Activated CD4-positive, CD25-positive, alpha-beta regulatory T cell treated with anti-CD3 and anti-CD28 coated beads, Interleukin-2, amount 50 U/mL, for 72 hours (primary cell): ENCODE data around the gene PTPRG.

ENCODE experiments used
- DNase-seq: peaks from one replicate; pipeline ENCODE4 v3.0.0; 2021

Gene PTPRG

DNA sequence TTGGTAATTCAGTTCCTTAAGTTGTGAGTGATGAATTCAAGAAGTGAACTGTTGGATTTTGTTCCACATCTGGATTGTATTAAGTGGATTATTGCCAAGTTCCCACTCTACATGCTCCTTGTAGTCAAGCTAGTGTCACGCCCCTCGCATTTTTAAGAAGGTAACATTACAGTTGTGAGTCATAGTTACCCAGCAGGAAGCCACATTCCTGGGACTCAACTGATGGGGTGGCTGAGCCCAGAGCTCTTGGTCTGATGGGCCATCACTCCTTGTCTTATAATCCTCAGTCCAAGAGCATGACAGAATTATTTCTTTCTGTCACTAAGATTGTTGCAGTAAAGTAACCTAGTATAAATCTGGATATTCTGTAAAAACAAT lies 102.7 kb downstream of the PTPRG start:
- DNase-seq: no peak

DNA sequence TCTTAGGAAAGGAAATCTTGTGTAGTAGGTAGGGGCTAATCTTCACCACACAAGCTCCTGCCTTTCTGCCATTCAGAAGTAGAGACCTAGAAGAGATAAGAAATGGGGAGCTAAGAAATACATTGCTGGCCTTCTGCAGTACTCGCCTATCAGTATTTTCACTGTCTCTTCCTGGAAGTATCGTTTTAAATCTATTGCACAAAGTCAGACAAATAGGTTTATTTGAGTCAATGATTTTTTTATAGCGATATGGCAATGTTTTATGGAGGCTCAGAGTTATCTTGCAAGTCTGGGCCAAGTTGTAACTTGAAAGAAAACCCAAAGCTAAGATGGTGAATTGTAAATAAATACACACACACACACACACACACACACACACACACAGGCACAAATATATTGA lies 103.8 kb downstream of the PTPRG start:
- DNase-seq: no peak

DNA sequence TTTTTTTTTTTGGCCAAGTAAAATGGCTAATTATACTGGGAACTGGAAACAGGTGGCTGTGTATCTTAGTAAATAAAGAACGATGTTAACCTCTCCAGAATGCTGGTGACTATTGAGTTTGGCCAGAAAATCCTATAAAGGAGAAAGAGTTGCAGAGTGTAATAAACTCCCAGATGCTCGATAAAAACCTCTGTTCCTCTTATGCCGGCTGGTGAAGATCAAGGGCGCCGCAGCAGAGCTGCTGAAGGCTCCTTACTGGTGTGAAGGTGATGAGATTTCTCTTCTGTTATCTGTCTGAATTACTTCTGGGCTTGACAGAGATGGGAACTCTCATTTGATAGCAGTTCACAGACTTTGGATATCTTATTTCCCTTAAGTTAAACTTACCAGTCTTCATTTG lies 104.6 kb downstream of the PTPRG start:
- DNase-seq: no peak

DNA sequence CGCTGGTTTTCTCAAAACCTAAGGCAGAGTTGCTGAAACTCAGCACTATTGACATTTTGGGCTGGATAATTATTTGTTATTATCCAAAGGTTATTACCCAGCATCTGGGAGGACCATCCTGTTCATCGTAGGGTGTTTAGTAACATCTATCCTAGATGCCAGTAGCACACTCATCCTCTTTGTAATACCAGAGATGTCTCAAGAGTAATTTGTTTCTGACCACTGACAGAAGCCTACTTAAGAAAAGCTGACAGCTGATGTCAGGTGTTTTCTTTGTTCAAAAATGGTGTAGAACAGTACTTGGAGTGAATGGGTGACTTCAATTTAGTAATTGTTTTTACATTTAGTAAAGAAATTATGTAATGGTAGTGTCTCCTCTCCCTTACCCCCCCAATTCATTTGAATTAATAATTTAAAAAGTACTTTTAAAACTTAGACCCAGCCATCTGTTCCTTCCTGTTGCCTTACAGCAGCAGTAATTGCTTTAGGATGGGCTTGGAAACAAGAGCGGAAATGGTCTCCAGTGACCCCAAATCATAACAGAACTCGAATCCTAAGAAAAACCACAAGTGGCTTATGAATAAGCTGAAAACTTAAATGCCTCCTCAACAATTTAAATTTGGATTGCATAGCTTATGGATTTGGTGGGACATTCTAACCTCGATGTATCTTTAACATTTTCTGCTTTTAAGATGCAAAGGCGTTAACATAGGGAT lies 105.4 kb downstream of the PTPRG start:
- no peak for DNase-seq

DNA sequence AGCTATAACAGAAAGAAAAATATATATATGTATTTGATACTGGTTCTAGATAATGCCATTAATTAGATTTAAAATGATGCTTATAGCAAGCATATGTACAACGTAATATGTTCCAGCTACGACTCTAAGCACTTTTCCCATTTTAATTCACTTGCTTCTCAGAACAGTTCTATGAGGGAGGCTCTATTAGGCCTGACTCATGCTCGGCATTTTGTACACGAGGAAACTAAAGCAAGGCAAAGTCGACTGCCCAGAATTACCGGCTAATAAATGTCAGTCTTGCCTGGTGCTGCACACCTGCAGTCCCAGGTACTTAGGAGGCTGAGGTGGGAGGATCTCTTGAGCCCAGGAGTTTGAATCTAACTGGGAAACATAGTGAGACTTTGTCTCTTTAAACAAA lies 106.0 kb downstream of the PTPRG start:
- DNase-seq: no peak

DNA sequence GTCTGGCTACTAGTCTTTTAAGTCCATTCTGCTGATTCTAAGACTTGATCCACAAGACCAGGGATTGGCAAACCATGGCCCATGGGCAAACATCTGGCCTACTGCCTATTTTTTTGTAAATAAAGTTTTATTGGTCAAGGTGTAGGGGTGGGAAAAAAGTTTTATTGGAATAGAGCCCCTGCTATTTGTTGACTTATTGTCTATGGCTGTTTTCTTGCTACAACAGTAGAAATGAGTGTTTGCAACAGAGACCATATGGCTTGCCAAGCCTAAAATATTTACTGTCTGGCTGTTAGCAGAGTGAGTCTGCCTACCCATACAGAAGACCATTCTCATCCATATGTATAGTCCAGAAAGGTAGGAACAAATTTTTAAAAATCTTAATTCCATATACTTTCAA lies 106.4 kb downstream of the PTPRG start:
- no peak for DNase-seq

DNA sequence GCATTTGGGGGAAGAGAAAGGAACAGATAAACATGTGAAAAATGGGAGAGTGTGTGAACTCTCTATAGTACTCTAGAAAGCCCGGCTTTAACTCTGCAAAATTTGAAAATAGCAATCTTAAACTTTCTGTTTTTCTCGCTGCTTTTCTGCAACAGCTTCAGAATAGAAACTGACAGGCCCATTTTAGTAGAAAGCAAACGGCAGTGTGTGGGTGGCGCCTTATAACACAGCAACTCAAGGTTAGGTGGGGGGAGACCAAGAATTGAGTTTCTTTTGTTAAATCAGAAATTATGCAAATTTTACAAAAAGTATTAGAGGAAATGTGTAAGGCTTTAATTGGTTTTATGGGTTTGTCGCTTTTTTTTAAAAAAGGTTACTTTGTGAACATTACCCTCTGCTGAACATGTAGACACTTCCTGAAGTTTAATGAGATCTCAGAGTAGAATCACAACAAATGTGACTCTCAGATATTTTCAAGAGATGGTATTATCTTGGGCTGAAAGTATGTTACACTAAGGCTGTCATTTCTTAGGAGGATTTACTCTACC lies 107.0 kb downstream of the PTPRG start:
- no peak for DNase-seq

DNA sequence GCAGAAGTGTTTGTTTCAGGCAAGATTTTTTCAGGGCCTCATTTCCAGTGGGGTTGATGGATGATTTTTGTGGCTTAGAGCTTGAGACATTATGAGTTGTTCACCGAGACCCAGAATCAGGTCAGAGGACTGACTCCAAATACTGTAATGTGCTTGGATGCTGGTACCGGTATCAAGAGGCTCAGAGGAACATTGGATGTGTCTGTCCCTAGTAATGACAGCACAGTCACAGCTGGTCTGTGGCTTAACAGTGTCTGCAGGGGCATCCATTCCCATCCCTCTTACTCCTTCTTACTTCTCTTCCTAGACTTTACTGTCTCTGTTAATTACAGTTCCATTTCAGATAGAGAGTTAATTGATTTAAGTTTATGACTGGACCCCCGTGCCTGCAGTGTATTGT lies 107.8 kb downstream of the PTPRG start:
- no peak for DNase-seq

DNA sequence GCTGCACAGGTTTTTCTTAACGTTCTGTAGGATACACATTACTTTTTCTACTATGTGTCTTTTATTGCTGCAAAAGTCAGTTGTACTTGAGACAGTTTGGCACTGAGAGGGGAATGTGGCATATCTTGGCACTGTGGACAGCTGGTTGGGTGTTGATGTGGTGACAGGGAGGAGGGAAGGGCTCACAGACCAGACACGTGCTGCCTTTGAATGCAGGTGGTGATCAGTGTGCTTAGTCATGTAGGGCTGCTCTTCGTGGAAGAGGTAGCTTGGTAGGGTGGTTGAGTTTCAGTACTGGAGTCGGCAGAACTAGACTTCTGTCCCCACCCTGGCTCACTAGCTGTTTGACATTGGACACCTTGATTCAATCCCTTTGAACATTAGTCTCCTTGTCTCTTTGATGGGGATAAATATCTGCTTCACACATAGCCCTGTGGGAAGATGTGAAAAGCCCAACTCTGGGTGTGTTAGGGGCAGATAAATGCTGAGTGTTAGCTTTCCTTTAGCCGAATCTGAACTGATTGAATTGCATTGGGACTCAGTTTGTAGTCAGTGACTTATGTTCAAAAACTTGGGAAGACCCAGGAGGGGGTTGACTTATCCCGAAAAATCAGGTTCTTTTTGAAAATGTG lies 108.4 kb downstream of the PTPRG start:
- no peak for DNase-seq

DNA sequence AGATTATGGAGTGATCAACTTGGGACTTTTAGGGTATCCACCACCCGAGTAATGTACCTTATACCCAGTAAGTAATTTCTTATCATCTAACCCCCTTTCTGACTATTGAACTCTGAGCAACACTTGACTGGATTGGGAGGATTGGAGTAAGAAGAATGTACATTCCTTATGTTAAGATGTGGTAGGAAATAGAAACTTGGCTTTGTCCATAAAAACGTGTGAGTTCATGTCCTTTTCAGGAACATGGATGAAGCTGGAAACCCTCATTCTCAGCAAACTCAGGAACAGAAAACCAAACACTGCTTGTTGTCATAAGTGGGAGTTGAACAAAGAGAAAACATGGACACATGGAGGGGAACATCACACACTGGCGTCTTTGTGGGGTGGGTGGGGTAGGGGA lies 112.3 kb downstream of the PTPRG start:
- DNase-seq: no peak

DNA sequence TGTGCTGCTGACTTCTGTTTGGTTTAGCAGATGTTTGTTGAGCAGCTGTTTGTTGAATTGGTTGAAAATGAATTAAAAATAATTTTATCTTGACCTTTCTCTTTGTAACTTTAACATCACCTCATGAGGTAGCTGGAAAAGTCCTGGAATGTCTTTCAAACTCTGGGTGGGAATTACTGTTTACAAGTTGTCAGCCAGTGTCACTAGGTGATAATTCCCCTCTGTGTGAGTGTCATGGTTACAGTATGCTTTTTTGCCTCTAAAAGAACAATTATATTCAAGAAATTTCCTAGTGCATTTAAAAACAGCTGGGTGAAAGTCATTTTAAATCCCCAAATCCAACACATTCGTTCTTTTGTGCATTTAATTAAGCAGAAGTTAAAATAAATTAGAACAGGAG lies 113.2 kb downstream of the PTPRG start:
- DNase-seq: no peak

DNA sequence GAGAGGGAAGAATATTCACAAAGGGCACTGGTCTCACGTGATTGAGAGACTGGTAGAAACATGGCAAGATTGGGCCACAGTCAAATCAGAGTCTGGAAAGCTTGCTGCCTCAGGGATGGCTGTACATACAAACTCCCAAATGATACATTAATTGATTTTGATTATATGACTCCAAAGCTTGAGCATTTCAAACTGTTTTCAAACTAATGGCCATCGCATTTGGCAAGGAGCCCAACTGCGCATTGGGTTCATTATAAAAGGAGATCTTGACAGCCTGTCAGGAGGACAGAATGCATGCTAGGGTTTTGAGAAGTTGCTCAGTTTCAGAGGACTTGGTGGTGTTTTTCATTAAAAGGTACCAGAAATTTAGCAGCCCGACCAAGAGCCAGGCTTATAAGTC lies 117.7 kb downstream of the PTPRG start:
- no peak for DNase-seq

DNA sequence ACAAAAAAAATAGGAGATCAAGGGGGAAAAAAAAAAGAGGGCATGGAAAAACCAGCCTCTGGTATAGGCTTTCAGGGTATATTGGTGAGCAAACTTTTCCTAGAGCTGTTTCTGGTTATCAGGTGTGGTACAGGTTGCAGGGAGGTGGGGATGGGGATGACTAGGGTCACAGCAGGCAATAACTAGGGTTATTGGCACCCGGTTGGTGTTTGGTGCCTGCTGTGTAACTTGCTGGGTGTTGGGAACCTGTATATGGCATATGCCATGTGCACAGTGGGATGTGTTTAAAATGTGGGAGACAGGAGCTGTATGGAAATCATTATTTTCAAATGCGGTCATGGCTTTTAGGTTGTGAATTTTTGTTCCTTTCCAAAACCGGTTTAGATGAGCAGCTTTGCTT lies 119.2 kb downstream of the PTPRG start:
- DNase-seq: no peak

DNA sequence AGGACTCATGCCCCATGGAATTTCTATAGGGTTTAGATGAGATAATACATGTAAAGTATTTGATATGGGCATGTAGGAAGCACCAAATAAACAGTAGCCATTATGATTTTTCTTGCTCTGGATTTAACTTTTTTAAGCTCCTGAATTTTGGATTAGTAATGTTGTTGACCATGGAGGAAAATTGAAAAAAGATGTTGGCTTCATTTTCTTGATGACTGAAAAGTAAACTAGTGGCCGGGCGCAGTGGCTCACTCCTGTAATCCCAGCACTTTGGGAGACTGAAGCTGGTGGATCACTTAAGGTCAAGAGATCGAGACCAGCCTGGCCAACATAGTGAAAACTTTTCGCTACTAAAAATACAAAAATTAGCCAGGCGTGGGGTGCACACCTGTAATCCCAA lies 120.3 kb downstream of the PTPRG start:
- no peak for DNase-seq

DNA sequence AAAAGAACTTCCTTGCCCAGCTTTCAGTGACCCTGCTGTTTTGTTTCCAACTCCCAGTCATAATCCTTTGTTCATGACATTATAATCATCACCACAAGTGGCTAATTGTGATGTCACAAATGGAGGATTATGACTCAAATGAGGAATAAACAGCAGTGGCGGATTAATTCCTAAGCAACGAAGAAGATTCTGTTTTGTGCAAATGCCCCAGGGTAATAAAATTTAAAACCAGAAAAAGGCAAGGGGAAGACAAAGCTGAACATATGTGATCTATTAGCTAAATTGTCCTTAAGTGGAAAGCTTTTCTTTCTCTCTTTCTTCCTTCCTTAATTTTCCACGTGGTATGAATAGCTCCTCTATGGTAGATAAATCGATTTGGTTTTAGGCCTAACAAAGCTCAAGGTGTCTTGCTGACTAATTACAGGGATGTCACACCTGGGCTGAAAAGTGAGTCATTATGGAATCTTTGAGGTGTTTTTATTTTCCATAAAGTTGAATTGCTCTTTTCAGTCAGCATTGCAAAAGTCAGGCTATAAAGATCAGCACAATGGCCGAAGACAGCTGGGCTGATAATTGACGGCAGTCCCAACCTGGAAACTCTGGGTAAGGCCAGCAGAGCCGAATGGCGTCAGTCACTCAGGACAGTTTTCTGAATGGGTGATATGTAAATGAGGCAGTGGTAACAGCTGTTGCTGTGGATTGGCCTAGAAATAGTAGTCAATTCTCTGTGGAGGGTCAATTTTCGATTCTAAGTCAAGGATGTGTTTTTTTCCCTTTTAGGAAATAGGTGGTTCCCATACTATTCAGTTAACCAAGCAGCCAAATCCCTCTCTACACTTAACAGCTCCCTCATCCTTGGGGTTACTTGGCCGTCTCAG lies 121.5 kb downstream of the PTPRG start:
- DNase-seq: no peak

DNA sequence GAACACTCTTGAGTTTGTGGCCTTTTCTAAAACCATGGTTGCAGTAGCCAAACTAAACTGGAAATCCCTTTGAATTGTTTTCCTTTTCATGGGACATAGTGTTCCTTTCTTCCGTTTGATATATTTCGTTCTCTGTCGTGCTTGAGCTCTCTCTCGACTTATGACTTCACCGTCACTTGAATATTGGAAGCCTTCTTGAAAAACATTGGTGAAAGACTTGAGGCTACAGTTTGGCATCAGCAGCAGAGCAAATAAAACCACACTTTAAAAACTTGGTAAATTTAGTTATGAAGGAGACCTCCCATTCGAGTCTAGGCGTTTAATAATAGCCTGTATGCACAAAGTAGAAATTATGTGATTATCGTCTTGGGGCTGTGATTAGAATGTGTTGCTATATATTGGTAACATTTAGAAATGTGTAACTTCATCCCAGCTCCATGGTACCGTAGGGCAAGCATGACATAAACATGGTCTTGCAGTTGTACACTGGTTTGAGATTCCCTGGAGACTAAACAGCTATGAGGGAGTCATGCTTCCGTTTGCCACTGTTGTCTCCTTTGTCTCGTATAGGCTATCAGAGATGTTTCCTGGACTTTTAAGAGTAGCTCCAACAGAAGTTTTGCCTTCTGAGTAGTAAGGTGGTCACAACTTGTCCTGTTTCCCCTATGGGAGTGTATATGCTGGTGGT lies 122.3 kb downstream of the PTPRG start:
- DNase-seq: no peak

DNA sequence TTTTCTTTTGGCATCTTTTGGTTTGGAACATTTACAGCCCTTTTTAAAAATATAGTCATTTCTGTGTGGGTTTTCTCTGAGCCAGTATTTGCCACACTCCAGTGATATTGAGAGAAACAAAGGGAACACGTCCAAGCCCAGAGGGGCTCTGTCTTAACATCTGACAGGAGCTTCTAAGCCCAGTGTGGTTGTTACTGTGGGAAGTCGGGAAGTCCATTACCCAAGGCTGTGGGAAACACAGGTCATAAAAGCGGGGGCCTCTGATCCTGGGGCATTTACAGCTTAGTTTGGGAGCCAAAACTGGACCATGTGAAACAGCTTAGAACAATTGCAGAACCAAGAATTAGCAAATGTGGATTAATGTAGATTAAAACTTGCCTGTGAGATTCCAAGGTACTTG lies 123.0 kb downstream of the PTPRG start:
- DNase-seq: no peak

DNA sequence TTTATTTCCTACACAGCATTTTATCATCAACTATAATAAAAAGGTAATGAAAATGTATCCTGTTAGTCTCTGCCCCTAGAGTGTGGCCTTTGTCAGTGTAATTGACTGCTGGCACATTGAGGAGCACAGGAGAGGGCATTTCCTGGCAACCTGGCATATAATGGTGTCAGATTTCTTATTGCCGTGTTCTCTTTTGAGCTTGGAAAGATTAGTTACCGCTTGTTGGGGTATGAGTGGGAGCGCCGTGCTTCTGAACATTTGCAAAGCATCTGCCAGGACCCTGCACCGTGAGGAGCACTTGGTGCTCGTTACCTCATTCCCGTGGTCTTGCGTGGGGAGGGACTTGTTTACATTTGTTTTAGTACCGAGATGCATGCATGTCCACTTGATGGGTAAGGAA lies 124.4 kb downstream of the PTPRG start:
- no peak for DNase-seq

DNA sequence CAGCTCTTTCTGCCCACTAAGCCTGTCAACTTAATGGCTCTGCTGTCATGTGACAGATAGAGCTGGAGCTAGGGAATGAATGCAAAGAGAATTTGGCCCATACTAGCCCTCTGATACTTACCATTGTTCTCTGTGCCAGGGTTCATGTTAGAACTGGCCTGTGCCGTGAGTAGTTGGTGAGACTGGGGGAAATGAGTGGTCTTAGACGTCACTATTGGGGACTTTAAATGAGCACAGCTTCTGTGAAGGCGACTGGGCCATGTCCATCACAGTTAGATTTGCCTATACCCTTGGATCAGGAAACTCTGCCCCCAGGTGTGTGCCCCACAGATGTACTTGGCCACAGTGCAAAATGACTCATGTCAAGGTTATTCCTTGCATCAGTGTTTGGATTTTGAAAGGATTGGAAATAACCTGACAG lies 124.9 kb downstream of the PTPRG start:
- DNase-seq: no peak

DNA sequence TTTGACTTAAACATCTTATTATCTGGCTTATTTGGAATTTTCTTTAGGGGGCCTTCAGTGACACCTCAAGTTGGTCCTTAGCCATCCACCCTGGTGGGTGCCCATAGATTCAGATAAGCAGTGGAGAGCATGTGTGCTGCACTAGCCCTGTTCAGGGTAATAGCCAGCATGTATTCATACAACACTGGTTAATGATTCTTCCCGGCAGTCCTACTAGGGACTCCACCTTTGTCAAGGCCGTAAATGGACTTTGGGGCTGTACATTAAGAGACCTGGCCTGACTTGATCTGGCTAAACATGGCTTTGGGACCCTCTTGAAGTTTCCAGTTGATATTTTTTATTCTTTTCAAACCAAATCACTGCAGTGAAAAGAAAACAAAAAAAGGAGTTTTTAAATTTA lies 125.8 kb downstream of the PTPRG start:
- DNase-seq: no peak

DNA sequence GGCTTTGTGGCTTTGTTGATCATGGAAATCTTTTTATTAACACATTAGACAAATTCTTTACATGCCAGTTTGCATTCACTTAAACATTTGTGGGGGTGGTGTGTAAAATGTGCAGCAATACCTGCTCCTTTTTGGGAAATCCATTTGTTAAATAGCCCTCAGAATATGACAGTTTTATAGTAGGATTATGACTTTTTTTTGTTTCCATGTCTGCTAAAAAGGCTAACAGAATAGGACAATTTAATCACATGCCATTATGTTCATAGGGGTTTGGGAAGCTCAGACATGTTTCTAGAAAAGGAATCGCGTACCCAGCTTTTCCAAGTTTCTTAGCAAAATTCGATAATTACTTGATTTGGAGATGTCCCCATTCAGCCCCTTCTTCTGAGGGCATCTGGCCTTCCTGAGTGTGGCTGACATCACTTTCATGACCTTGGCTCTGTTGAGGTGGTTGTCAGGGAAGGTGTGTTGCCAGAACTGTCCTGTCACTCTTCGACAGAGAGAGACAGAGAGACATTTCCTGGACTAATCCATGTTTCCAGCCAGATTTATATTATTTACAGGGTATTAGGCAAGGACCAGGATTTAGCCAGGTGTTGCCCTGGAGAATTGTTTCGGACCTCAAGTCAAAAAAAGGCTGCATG lies 126.4 kb downstream of the PTPRG start:
- no peak for DNase-seq

DNA sequence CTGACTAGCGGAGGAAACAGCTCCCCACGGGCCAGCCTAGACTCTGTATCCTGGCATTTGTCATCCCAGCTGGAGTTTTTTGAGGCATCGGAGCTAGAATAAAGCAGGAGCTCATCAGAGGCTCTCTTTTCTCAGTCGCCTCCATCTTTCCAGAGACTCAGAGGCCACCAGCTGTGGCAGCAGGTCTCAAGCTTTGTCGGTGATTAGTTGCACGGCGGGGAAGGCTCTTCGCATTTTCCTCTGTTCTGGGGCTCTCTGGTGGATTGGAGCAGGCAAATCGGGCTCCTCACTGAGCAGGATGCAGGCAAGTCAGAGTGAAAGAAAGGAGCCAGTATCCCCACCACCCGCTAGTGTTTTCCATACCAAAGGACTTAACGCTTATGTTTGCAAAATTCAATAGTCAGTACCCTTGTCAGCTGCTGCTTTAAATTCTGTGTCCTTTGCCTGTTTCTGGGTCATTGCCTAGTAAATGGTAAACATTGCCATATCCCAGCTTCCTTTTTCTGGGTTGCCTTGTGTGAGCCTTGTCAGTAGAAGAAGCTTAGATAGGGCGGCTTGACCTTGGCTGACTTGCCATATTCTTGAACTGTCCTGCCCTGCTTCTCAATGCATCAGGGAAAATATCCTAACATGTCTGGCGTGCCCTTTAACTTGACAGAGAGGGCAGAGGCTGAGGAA lies 127.1 kb downstream of the PTPRG start:
- no peak for DNase-seq
